ENCODE results near the gene CAMKV. TPM values are rescaled to one million over a fixed set of nuclear protein-coding genes. Genes with fewer than 3 reads are reported as not detected.
A peak's percentile ranks its signal among the peaks of the same experiment; 100 is the strongest.

Gene CAMKV
- total and polyA plus RNA-seq, 4 donors = not detected

- no peak overlapping the region for H3K4me3 ChIP-seq (ENCODE audit: low read length in 2 of 2)
- intact Hi-C loops (cut with DNase I) = loop anchor here in 1 of 2 donors (1.0 to 5.0 kb wide), 2 partner anchors 44 to 178 kb away; partner anchors contain the start of genes GMPPB and TRAIP
- WGBS, 2 donors = 29 to 31% methylated on average over 8 of the region's 8 CpGs
- peak overlapping the region in 1 of 2 donors; percentile 52 for H3K27ac ChIP-seq (ENCODE audit: low read depth in 1 of 2, low read length in 2 of 2)
- ATAC-seq (ENCODE audit: low FRiP score) (peak; percentile 30), DNase-seq (peak; percentile 87 to 91)
- H3K36me3 ChIP-seq (ENCODE audit: control insufficient read depth in 1 of 2, insufficient read depth in 2 of 2, low read length in 1 of 2) = no peaks in the 10 kb centered on the region
- H3K9me3 ChIP-seq (ENCODE audit: control insufficient read depth, low read length) = no peaks in the 10 kb centered on the region
- H3K27me3 ChIP-seq (ENCODE audit: control insufficient read depth in 1 of 2, insufficient read depth in 2 of 2, low read length in 1 of 2) = no peaks in the 10 kb centered on the region
- peaks cover 0 to 3% of the 10 kb centered on the region in 2 donors for H3K4me1 ChIP-seq (ENCODE audit: control insufficient read depth in 1 of 2, insufficient read depth in 2 of 2, low read length in 2 of 2)
Measured at GRCh38 chr3:49900491-49901153, 30.9 kb upstream of the CAMKV start.

GRCh38 chr3:49899815-49900214, 30.1 kb upstream of the CAMKV start:
- DNase-seq (no peak), ATAC-seq (ENCODE audit: low FRiP score) (no peak)
- H3K27ac ChIP-seq (ENCODE audit: low read depth in 1 of 2, low read length in 2 of 2) = no peak overlapping the region
- 94% methylated on average over 5 of the region's 5 CpGs for WGBS, 2 donors
- H3K9me3 ChIP-seq (ENCODE audit: control insufficient read depth, low read length) = no peaks in the 10 kb centered on the region
- intact Hi-C loops (cut with DNase I) = loop anchor here in 1 of 2 donors (1.0 to 5.0 kb wide), 2 partner anchors 44 to 178 kb away; partner anchors contain the start of genes GMPPB and TRAIP
- peaks cover 0 to 3% of the 10 kb centered on the region in 2 donors for H3K4me1 ChIP-seq (ENCODE audit: control insufficient read depth in 1 of 2, insufficient read depth in 2 of 2, low read length in 2 of 2)
- H3K4me3 ChIP-seq (ENCODE audit: low read length in 2 of 2) = no peak overlapping the region
- H3K27me3 ChIP-seq (ENCODE audit: control insufficient read depth in 1 of 2, insufficient read depth in 2 of 2, low read length in 1 of 2) = no peaks in the 10 kb centered on the region
- no peaks in the 10 kb centered on the region for H3K36me3 ChIP-seq (ENCODE audit: control insufficient read depth in 1 of 2, insufficient read depth in 2 of 2, low read length in 1 of 2)

- intact Hi-C loops (cut with DNase I) = no loop called here
- H3K4me3 ChIP-seq (ENCODE audit: low read length in 2 of 2) = no peak overlapping the region
- H3K4me1 ChIP-seq (ENCODE audit: control insufficient read depth in 1 of 2, insufficient read depth in 2 of 2, low read length in 2 of 2) = peaks cover 0 to 3% of the 10 kb centered on the region in 2 donors
- H3K9me3 ChIP-seq (ENCODE audit: control insufficient read depth, low read length) = no peaks in the 10 kb centered on the region
- no peaks in the 10 kb centered on the region for H3K27me3 ChIP-seq (ENCODE audit: control insufficient read depth in 1 of 2, insufficient read depth in 2 of 2, low read length in 1 of 2)
- H3K27ac ChIP-seq (ENCODE audit: low read depth in 1 of 2, low read length in 2 of 2) = no peak overlapping the region
- DNase-seq (no peak), ATAC-seq (ENCODE audit: low FRiP score) (no peak)
- no peaks in the 10 kb centered on the region for H3K36me3 ChIP-seq (ENCODE audit: control insufficient read depth in 1 of 2, insufficient read depth in 2 of 2, low read length in 1 of 2)
- WGBS, 2 donors = 89% methylated on average over 6 of the region's 6 CpGs
Measured at GRCh38 chr3:49898991-49899390, 29.3 kb upstream of the CAMKV start.

GRCh38 chr3:49896345-49896744, 26.6 kb upstream of the CAMKV start:
- Histone ChIP-seq H3K4me3 (ENCODE audit: low read length in 2 of 2) (no peak overlapping the region), H3K36me3 (ENCODE audit: control insufficient read depth in 1 of 2, insufficient read depth in 2 of 2, low read length in 1 of 2) (no peaks in the 10 kb centered on the region), H3K9me3 (ENCODE audit: control insufficient read depth, low read length) (no peaks in the 10 kb centered on the region), H3K4me1 (ENCODE audit: control insufficient read depth in 1 of 2, insufficient read depth in 2 of 2, low read length in 2 of 2) (peaks cover 0 to 3% of the 10 kb centered on the region in 2 donors), H3K27ac (ENCODE audit: low read depth in 1 of 2, low read length in 2 of 2) (no peak overlapping the region), H3K27me3 (ENCODE audit: control insufficient read depth in 1 of 2, insufficient read depth in 2 of 2, low read length in 1 of 2) (no peaks in the 10 kb centered on the region)
- no peak for ATAC-seq (ENCODE audit: low FRiP score)
- intact Hi-C loops (cut with DNase I) = no loop called here
- no peak for DNase-seq
- WGBS, 2 donors = 58 to 66% methylated on average over 5 of the region's 5 CpGs

GRCh38 chr3:49895791-49896190, 26.1 kb upstream of the CAMKV start:
- Histone ChIP-seq H3K4me1 (ENCODE audit: control insufficient read depth in 1 of 2, insufficient read depth in 2 of 2, low read length in 2 of 2) (no peaks in the 10 kb centered on the region), H3K27me3 (ENCODE audit: control insufficient read depth in 1 of 2, insufficient read depth in 2 of 2, low read length in 1 of 2) (no peaks in the 10 kb centered on the region), H3K4me3 (ENCODE audit: low read length in 2 of 2) (no peak overlapping the region), H3K36me3 (ENCODE audit: control insufficient read depth in 1 of 2, insufficient read depth in 2 of 2, low read length in 1 of 2) (no peaks in the 10 kb centered on the region), H3K27ac (ENCODE audit: low read depth in 1 of 2, low read length in 2 of 2) (no peak overlapping the region), H3K9me3 (ENCODE audit: control insufficient read depth, low read length) (no peaks in the 10 kb centered on the region)
- intact Hi-C loops (cut with DNase I) = no loop called here
- DNase-seq = peak in 1 of 2 donors; percentile 64
- ATAC-seq (ENCODE audit: low FRiP score) = no peak
- WGBS, 2 donors = 94 to 97% methylated on average over 9 of the region's 9 CpGs

GRCh38 chr3:49889296-49889695, 19.6 kb upstream of the CAMKV start:
- H3K4me3 ChIP-seq (ENCODE audit: low read length in 2 of 2) = no peak overlapping the region
- no peaks in the 10 kb centered on the region for H3K4me1 ChIP-seq (ENCODE audit: control insufficient read depth in 1 of 2, insufficient read depth in 2 of 2, low read length in 2 of 2)
- ATAC-seq (ENCODE audit: low FRiP score) (no peak), DNase-seq (no peak)
- intact Hi-C loops (cut with DNase I) = no loop called here
- no peaks in the 10 kb centered on the region for H3K9me3 ChIP-seq (ENCODE audit: control insufficient read depth, low read length)
- no peaks in the 10 kb centered on the region for H3K36me3 ChIP-seq (ENCODE audit: control insufficient read depth in 1 of 2, insufficient read depth in 2 of 2, low read length in 1 of 2)
- H3K27me3 ChIP-seq (ENCODE audit: control insufficient read depth in 1 of 2, insufficient read depth in 2 of 2, low read length in 1 of 2) = no peaks in the 10 kb centered on the region
- 77 to 83% methylated on average over 10 of the region's 10 CpGs for WGBS, 2 donors
- H3K27ac ChIP-seq (ENCODE audit: low read depth in 1 of 2, low read length in 2 of 2) = no peak overlapping the region

- H3K4me3 ChIP-seq (ENCODE audit: low read length in 2 of 2) = no peak overlapping the region
- no peaks in the 10 kb centered on the region for H3K36me3 ChIP-seq (ENCODE audit: control insufficient read depth in 1 of 2, insufficient read depth in 2 of 2, low read length in 1 of 2)
- intact Hi-C loops (cut with DNase I) = no loop called here
Measured at GRCh38 chr3:49886922-49887265, 17.2 kb upstream of the CAMKV start.

GRCh38 chr3:49883998-49884397, 14.3 kb upstream of the CAMKV start:
- H3K9me3 ChIP-seq (ENCODE audit: control insufficient read depth, low read length) = no peaks in the 10 kb centered on the region
- no peaks in the 10 kb centered on the region for H3K27me3 ChIP-seq (ENCODE audit: control insufficient read depth in 1 of 2, insufficient read depth in 2 of 2, low read length in 1 of 2)
- no peaks in the 10 kb centered on the region for H3K4me1 ChIP-seq (ENCODE audit: control insufficient read depth in 1 of 2, insufficient read depth in 2 of 2, low read length in 2 of 2)
- DNase-seq = no peak
- H3K36me3 ChIP-seq (ENCODE audit: control insufficient read depth in 1 of 2, insufficient read depth in 2 of 2, low read length in 1 of 2) = no peaks in the 10 kb centered on the region
- no peak for ATAC-seq (ENCODE audit: low FRiP score)
- no peak overlapping the region for H3K27ac ChIP-seq (ENCODE audit: low read depth in 1 of 2, low read length in 2 of 2)
- 94 to 97% methylated on average over 4 of the region's 4 CpGs for WGBS, 2 donors
- H3K4me3 ChIP-seq (ENCODE audit: low read length in 2 of 2) = no peak overlapping the region
- intact Hi-C loops (cut with DNase I) = no loop called here

More at GRCh38 chr3:49886922-49887265, 17.2 kb upstream of the CAMKV start:
- H3K27me3 ChIP-seq (ENCODE audit: control insufficient read depth in 1 of 2, insufficient read depth in 2 of 2, low read length in 1 of 2) = no peaks in the 10 kb centered on the region
- no peak overlapping the region for H3K27ac ChIP-seq (ENCODE audit: low read depth in 1 of 2, low read length in 2 of 2)
- H3K9me3 ChIP-seq (ENCODE audit: control insufficient read depth, low read length) = no peaks in the 10 kb centered on the region
- H3K4me1 ChIP-seq (ENCODE audit: control insufficient read depth in 1 of 2, insufficient read depth in 2 of 2, low read length in 2 of 2) = no peaks in the 10 kb centered on the region
- ATAC-seq (ENCODE audit: low FRiP score) = no peak
- no peak for DNase-seq

- intact Hi-C loops (cut with DNase I) = no loop called here
- Histone ChIP-seq H3K36me3 (ENCODE audit: control insufficient read depth in 1 of 2, insufficient read depth in 2 of 2, low read length in 1 of 2) (no peaks in the 10 kb centered on the region), H3K9me3 (ENCODE audit: control insufficient read depth, low read length) (no peaks in the 10 kb centered on the region), H3K27me3 (ENCODE audit: control insufficient read depth in 1 of 2, insufficient read depth in 2 of 2, low read length in 1 of 2) (no peaks in the 10 kb centered on the region), H3K27ac (ENCODE audit: low read depth in 1 of 2, low read length in 2 of 2) (no peak overlapping the region), H3K4me1 (ENCODE audit: control insufficient read depth in 1 of 2, insufficient read depth in 2 of 2, low read length in 2 of 2) (no peaks in the 10 kb centered on the region), H3K4me3 (ENCODE audit: low read length in 2 of 2) (no peak overlapping the region)
- ATAC-seq (ENCODE audit: low FRiP score) (no peak), DNase-seq (no peak)
- WGBS, 2 donors = 15 to 20% methylated on average over 6 of the region's 6 CpGs
Measured at GRCh38 chr3:49882166-49882565, 12.5 kb upstream of the CAMKV start.
